HG02885 (cell line): ENCODE measurements around the gene ITPKC.
"Not testable (repeated sequence)": the region's sequence is repeated elsewhere in the genome, so short reads cannot be mapped to it uniquely, and the experiment has no call there.

Experiments used
- ATAC-seq: cut with Tn5 transposase; IDR thresholded peaks from one replicate; pipeline ENCODE4 v1.9.1; 2021; ENCODE audit warnings: mild to moderate bottlenecking; ENCODE audit not compliant: unreplicated experiment, poor library complexity

ITPKC gene

DNA sequence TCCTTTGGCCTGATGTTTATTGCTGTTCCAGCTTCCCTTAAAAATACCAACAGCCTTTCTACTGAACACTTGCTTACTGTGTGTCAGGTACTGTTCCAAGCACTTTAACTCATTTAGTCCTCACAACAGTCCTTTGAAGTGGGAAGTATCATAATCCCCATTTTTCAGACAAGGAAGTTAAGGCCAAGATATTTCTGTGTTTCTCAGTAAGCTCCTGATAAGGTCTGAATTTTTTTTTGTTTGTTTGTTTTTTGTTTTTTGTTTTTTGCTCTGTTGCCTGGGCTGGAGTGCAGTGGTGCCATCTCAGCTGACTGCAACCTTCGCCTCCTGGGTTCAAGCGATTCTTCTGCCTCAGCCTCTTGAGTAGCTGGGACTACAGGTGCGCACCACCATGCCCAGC, 41.6 kb downstream of the ITPKC start:
- ATAC-seq: no peak

DNA sequence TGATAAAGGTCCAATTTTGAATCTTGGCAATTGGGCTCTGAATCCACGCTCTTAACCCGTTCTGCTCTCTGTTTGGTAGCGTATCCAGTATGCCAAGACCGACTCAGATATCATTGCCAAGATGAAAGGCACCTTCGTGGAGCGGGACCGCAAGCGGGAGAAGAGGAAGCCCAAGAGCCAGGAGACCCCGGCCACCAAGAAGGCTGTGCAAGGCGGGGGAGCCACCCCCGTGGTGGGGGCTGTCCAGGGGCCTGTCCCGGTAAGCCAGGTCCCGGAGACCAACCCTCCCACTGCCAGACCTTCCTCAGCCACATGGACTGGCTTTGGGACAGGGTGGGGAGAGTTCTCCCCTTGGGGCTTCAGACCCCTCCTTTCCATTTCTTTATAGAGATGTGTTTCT, 42.4 kb downstream of the ITPKC start:
- no peak for ATAC-seq

DNA sequence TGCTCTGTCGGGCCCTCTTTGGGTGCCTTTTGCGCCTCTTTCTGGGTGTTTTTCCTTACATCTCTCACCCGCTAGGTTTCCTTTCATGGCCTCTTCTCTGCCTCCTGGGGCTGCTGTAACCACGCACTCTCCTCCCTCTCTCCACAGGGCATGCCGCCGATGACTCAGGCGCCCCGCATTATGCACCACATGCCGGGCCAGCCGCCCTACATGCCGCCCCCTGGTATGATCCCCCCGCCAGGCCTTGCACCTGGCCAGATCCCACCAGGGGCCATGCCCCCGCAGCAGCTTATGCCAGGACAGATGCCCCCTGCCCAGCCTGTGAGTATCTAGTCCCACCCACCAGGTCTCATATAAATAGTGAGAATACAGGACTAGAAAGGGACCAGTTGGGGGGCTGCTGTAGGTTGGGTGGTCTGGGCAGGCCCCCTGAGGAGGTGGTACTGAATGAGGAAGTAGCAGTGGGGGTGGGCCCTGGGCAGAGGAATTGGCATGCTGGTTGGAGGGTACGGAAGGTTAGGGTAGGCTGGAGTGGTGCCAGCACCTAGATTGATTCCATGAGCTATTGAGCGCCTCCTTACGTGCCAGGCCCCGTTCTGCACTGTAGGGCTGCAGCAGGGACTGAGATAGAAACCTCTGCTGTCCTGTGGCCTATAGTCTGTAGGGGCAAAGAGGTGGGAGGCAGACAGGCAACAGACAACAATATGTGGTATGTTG, 46.0 kb downstream of the ITPKC start:
- no peak for ATAC-seq

DNA sequence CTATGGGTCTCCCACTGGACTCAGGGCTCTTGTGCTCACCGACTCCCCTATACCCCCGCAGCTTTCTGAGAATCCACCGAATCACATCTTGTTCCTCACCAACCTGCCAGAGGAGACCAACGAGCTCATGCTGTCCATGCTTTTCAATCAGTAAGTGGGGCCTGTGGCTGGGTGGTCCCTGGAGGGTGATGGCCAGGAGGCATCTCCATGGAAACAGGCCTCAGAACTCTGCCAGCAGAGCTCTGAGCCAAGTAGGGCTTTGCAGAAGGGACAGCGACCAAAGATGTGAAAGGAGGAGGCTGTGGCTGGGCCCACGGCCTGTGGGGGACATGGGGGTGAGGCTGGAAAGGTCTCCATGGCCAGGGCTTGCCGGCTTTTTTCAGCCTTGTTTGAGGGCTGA, 46.6 kb downstream of the ITPKC start:
- ATAC-seq: no peak

DNA sequence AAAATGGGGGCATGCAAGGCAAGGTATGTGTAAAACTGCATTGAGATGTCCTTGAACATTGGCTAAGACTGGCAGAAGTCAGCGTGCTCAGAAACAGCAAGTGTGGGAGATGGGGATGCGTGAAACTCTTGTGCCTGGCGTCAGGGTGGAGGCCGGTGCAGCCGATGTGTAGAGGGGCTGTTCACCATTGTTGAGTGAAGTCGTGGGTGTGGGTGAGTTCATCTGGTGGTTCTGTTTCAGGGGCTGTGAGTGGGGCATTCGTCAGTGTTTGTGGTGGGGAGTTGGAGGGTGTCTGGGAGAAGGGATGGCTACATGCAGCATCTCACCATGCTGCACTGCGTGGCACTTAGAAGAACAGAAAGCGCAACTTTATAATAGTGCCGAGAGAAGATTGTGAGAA, 47.1 kb downstream of the ITPKC start:
- no peak for ATAC-seq

DNA sequence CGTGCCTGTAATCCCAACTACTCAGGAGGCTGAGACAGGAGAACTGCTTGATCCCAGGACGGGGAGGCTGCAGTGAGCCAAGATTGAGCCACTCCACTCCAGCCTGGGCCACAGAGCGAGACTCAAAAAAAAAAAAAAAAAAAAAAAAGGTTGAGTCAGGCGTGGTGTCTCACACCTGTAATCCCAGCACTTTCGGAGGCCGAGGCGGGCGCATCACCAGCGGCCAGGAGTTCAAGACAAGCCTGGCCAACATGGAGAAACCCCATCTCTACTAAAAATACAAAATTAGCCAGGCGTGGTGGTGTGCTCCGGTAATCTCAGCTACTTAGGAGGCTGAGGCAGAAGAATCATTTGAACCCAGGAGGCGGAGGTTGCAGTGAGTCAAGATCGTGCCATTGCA, 49.5 kb downstream of the ITPKC start:
- ATAC-seq: not testable (repeated sequence)

DNA sequence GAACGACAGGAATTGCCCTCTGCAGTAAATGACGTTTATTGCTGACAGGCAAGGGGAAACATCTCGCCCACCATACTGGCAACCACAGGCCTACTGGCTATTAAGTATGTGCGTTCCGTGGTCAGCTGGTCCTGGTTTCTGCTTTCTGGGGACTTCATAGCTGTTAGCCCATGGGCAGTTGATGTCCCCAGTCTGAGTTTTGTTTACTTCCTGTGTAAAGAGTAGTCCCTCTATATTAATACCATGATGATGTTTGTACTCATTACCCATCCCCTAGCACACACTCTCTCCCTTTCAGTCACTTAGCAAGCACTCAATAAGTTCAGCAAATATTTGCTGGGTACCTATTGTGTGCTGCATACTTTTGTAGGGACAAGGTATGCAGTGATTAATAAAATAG, 52.0 kb downstream of the ITPKC start:
- ATAC-seq: no peak

DNA sequence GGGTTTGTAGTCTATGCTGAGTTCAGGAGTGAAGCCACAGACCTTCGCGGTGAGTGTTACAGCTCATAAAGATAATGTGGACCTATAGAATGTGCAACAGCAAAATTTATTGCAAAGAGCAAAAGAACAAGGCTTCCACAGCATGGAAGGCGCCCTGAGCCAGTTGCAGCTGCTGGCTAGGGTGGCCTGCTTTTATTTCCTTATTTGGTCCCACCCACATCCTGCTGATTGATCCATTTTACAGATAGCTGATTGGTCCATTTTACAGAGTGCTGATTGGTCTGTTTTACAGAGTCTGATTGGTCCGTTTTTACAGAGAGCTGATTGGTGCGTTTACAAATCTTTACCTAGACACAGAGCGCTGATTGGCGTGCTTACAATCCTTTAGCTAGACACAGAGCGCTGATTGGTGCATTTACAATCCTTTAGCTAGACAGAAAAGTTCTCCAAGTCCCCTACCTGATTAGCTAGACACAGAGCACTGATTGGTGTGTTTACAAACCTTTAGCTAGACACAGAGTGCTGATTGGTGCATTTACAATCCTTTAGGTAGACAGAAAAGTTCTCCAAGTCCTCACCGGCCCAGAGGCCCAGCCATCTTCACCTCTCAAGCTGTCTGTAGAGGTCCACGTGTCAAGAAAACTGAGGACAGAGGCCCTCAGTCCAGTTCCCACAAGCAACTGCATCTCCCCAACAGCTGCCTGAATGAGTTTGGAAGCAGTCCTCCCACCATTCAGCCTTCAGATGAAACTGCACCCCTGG, 54.4 kb downstream of the ITPKC start:
- not testable (repeated sequence) for ATAC-seq

DNA sequence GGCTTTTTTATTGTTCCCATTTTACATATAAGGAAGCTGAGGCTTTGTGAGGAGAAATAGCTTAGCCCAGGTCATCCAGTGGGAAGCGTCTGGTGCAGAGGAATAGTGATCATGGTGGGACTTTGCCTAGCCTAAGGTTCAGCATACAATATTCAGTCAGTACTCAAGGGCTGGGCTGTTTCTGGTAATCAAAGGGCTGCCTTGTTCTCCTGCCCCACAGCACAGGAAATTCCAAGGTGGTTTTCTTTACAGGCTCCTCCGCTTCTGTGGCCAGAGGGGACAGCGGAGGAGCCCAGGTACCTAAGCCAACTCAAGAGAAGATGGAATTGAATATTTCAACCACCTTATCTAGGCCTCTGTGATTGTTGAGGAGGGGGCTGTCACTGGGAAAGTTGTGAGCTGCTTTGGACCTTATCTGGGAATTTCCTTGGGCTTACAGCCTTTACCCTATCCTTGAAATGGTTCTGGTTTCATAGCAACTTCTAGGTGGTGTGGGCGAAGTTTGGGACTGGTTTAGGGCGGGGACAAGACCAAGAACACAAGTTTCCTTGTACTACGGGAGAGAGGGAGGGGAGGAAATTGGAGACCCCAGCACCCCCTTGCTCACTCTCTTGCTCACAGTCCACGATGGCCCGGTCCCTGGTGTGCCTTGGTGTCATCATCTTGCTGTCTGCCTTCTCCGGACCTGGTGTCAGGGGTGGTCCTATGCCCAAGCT, 58.2 kb downstream of the ITPKC start, which contains the start of gene MIA:
MIA (plus strand) TSS at position 606 of the 716 bp plus-strand sequence; CDS start at position 628, 22 bp downstream.
- no peak for ATAC-seq

DNA sequence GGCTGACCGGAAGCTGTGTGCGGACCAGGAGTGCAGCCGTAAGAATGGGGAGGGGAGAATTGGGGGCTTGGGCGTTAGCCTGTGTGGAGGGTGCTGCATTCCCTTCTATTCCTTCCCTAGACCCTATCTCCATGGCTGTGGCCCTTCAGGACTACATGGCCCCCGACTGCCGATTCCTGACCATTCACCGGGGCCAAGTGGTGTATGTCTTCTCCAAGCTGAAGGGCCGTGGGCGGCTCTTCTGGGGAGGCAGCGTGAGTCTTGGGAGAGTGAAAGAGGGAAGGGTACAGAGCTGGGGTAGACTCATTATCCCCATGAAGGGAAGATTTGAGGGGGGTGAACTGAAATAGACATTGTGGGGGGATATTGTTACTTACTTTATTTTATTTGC, 58.7 kb downstream of the ITPKC start:
- ATAC-seq: no peak

DNA sequence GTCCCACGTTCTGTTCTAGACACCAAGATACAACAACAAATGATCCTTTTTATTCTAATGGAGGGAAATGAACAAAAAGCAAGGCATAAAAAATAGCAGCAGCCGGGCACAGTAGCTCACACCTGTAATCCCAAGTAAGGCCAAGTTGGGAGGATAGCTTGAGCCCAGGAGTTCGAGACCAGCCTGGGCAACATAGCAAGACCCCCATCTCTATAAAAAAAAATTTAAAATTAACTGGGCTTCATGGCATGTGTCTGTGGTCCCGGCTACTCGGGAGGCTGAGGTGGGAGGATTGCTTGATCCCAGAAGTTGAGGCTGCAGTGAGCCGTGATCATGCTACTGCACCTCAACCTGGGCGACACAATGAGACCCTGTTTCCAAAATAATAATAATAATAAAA, 59.5 kb downstream of the ITPKC start:
- ATAC-seq: no peak

DNA sequence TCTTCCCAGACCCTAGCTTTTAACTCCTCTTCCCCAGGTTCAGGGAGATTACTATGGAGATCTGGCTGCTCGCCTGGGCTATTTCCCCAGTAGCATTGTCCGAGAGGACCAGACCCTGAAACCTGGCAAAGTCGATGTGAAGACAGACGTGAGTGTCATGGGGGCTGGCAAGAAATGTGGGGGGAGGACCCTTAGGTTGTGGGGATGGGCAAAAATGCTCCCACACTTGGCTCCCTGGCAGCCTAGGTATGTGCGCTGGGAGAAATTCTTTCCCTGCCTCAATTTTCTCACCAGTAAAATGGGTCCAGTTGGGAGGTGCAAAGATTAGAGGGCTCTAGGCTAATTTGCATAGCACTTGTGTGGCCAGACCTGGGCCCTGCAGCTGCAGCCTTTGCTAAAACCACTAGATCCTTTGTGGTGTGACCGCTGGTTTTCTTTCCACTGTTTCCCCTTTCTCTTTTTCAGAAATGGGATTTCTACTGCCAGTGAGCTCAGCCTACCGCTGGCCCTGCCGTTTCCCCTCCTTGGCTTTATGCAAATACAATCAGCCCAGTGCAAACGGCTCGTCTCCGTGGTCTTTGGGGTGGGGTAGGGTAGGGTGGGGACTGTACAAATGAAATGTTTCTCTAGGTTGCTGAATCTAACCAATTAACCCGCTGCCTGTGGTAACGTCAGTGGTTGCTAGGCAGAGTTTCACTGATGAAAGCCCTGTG, 60.2 kb downstream of the ITPKC start:
- peak; percentile 63 for ATAC-seq

DNA sequence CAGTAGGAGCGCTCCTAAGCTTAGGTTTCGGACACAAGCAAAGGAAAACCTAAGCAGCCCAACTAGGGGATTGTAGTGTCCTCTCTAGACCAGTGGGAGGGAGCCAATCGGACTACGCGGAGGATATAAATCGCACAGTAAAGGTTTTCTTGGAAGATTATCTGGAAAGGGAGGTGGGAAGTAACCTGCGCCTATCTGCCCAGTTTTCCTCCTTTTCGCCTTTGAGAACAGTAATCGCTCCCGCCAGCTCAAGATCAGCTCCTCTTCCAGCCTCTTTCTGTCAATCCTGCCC, 60.7 kb downstream of the ITPKC start:
- no peak for ATAC-seq

DNA sequence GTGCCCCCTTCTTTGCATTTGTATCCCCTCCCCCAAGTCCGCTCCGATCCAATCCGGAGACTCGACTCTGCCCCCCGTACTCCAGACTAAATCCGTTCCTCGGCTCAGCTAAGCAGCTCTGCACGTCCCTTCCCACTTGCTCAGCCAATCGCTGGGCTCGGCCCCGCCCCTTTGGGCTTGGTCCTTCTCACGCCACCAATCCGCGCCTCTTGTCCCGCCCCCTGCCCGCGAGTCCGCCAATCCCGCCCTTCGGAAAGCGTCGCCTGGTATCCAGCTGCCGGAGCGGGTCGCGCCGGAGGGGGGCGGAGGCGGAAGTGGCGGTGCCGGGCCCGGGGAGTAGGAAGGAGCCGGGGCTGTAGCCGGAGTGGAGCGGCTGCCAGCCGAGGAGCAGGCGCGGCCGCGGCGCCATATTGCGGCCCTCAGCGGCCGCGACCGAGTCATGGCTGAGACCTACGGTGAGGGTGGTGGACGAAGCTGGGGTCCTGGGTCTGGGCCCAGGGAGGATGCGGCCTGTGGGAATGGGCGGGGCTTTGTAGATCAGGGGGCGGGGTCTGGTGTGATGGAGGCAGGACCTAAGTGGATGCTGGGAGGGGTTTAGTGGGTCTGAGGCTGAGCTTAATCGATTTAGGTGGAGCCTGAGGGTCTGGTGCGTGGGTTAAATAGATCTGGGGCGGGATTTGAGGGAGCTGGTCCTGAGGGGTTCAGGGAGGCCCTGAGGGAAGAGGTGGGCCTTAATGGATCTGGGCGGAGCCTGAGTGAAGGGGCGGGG, 61.2 kb downstream of the ITPKC start, which contains the start of gene RAB4B:
RAB4B (plus strand) TSS at position 311 of the 769 bp plus-strand sequence; CDS start at position 440, 129 bp downstream.
- peak; percentile 66 for ATAC-seq

DNA sequence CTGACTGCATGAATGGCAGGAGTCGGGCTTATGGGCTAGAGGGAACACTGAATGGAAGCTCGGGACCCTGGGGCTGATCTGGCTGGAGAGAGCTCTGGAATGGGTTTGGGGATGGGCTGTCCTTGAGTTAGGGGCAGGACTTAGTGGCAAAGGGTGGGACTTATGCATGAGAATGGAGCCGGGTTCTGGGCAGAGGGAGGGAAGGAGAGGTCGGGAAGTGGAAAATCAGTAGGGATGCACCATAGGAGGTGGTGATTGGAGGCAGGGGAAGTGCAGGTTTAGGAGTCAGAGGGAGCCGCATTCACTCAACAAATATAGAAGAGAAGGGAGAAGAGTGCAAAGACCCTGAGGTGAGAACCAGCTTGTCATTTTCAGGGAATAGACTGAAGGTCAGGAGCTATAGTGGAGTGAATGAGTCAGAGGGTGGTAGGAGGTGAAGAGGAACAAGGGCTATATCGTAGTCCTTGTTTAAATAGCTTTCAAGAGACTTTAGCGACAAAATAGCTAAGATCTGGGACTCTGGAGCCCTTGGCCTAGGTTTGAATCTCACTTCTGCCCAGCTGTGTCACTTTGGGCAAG, 61.9 kb downstream of the ITPKC start:
- ATAC-seq: no peak

DNA sequence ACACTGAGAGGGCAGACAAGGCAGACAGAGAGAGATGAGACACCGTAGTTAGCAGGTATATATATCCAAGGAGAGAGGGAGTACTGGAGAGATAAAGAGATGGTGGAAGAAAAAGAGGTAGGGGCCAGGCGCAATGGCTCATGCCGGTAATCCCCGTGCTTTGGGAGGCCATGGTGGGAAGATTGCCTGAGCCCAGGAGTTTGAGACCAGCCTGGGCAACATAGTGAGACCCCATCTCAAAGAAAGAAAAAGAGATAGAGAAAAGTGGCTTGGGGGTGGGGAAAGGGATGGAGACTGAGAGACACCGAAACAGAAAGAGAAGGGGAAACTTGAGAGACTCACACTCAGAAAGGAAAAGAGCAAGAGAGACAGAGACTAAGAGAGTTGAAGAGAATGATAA, 63.7 kb downstream of the ITPKC start:
- no peak for ATAC-seq

DNA sequence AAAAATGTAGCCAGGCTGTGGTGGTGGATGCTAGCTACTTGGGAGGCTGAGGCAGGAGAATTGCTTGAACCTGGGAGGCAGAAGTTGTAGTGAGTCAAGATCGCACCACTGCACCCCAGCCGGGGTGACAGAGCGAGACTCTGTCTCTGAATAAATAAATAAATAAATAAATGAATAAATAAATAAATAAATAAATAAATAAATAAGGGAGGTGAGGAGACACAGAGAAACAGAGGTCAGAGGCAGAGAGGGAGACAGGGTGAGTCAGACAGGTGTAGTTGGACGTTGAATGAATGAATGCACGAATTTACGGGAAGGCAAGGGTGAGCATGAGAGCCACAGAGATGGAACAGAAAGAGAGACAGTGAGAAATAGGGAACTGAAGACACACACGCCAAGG, 64.2 kb downstream of the ITPKC start:
- ATAC-seq: no peak

DNA sequence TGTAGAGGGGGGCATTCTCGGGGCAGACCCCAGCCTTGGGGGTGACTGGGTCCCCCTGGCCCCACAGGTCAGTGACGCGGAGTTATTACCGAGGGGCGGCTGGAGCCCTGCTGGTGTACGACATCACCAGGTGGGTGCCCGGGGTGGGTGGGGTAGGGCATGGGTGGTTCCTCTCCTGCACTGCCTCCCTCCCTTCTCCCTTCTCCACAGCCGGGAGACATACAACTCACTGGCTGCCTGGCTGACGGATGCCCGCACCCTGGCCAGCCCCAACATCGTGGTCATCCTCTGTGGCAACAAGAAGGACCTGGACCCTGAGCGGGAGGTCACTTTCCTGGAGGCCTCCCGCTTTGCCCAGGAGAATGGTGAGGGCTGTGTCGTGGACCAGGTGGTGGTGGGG, 66.8 kb downstream of the ITPKC start:
- ATAC-seq: no peak

DNA sequence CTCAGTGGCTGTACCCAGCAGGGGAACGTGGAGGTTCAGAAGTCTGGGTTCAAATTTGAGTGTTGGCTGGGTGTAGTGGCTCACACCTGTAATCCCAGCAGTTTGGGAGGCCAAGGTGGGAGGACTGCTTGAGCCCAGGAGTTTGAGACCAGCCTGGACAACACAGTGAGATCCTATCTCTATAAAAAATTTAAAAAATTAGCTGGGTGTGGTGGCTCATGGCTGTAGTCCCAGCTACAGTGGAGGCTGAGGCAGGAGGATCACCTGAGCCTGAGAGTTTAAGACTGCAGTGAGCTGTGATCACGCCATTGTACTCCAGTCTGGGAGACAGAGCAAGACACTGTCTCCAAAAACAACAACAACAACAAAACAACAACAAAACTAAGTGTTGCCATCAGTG, 67.2 kb downstream of the ITPKC start:
- not testable (repeated sequence) for ATAC-seq

DNA sequence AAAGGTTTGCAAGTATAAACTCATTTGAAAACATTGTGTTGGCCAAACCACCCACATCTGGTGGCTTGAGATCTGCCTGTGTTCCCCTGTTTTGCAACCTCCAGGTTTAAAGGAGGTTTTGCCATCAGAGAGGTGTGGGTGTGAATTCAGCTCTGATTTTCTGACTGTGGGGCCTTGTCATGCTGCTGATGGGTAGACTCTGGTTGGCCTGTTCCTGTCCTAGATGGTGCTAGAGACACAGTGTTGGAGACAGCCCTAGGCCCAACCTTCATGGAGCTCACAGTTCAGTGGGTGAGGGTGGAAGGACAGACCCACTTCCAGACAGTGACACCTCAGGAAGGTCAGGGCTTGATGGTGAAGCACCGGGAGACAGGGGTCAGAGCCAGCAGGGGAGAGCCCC, 68.6 kb downstream of the ITPKC start:
- no peak for ATAC-seq
